Right atrium auricular region (tissue), 2 donors: ENCODE data around the gene CSF1R. TPM values are rescaled to one million over a fixed set of nuclear protein-coding genes. Genes with fewer than 3 reads are reported as not detected.
A peak's percentile ranks its signal among the peaks of the same experiment; 100 is the strongest.

ENCODE experiments used
- DNase-seq: peaks from one replicate; pipeline ENCODE4 v3.0.0-alpha.2; 2019; ENCODE audit warnings: low spot score
- H3K27ac ChIP-seq, 2 donors: fragments of 200-600 bp; sonication (generic); 1 replicate in 1 of 2; 2 replicates in 1 of 2; pipeline ENCODE4 v1.5.1; 2016 to 2019
- H3K27me3 ChIP-seq, 2 donors: fragments of 200-600 bp; sonication (generic); one replicate each; pipeline versions ENCODE4 v1.5.1 to v1.6.0; 2017 to 2019
- H3K36me3 ChIP-seq: fragments of 200-600 bp; sonication (generic); one replicate; pipeline ENCODE4 v1.5.1; 2016
- H3K4me1 ChIP-seq, 2 donors: fragments of 200-600 bp; sonication (generic); one replicate each; pipeline versions ENCODE4 v1.5.1 to v1.6.0; 2017 to 2019
- H3K4me3 ChIP-seq, 2 donors: fragments of 200-600 bp; sonication (generic); 1 replicate in 1 of 2; 2 replicates in 1 of 2; pipeline ENCODE4 v1.5.1; 2017 to 2019; ENCODE audit warnings: mild to moderate bottlenecking in 1 of 2, moderate library complexity in 1 of 2
- H3K9me3 ChIP-seq, 2 donors: fragments of 200-600 bp; sonication (generic); one replicate each; pipeline ENCODE4 v1.5.1; 2019
- total RNA-seq, 2 donors: library from RNA; depleted of rRNA; stranded (reverse); fragments of >200 nt; gene quantifications; one replicate each; pipeline ENCODE4 v1.1.0, GENCODE V29; 2016
- TF ChIP-seq, protein P1 (sequence below), 2 donors: fragments of 200-600 bp; sonication (generic); IDR thresholded peaks; one replicate each; pipeline ENCODE4 v1.5.1; 2019; ENCODE audit warnings: antibody characterized with exemption in 2 of 2

CSF1R gene
- total RNA-seq, 2 donors from 2014 or later: 11.2 to 24.6 TPM

DNA sequence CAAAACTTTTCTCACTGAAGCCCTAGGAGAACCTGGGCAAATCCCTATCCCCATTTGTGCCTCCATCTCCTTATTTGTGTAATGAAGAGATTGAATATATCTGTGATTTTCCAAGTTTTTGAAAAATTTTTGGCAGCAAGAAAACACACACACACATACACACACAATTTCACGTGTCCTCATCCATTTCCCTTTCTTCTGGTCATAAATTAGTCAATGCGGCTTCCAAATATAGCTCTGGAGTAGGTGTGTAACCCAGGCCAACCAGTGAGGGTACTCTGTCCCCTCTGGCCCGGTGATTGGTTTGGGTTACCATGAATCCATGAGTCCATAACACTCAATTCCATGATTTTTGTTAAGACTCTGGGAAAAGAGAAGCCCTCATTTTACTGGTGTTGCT, 12.7 kb downstream of the CSF1R start:
- Histone ChIP-seq H3K27ac (no peak overlapping the region), H3K4me1 (no peaks in the 10 kb centered on the region), H3K9me3 (no peaks in the 10 kb centered on the region), H3K36me3 (no peaks in the 10 kb centered on the region), H3K27me3 (no peaks in the 10 kb centered on the region), H3K4me3 (no peak overlapping the region)
- DNase-seq: peak; percentile 23
- TF ChIP-seq, protein P1, sequence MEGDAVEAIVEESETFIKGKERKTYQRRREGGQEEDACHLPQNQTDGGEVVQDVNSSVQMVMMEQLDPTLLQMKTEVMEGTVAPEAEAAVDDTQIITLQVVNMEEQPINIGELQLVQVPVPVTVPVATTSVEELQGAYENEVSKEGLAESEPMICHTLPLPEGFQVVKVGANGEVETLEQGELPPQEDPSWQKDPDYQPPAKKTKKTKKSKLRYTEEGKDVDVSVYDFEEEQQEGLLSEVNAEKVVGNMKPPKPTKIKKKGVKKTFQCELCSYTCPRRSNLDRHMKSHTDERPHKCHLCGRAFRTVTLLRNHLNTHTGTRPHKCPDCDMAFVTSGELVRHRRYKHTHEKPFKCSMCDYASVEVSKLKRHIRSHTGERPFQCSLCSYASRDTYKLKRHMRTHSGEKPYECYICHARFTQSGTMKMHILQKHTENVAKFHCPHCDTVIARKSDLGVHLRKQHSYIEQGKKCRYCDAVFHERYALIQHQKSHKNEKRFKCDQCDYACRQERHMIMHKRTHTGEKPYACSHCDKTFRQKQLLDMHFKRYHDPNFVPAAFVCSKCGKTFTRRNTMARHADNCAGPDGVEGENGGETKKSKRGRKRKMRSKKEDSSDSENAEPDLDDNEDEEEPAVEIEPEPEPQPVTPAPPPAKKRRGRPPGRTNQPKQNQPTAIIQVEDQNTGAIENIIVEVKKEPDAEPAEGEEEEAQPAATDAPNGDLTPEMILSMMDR (IDR thresholded peaks at IDR 0.05): no peak

DNA sequence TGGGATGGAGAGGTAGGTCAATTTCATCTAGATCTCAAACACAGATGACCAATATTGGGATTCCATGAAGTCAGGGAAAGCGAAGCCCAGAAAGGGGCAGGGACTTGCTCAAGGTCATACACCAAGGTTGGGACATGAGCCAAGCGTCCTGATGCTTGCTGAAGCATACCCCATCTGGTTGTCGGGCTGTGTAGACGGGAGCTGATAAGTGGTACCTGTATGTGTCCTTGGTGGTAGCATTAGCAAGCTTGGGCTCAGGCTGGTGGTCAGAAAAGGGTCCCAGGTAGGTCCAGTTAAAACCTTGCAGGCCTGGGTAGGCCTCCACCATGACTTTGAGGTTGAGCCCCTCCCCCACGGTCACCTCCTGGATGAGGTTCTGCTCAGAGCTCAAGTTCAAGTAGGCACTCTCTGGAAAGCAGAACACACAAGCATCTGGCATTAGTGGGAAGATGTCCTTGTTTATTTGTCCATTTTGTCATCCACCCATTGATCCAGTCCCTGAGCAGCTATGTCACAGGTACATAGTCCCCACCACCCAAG, 13.2 kb downstream of the CSF1R start:
- no peaks in the 10 kb centered on the region for H3K4me1 ChIP-seq

DNA sequence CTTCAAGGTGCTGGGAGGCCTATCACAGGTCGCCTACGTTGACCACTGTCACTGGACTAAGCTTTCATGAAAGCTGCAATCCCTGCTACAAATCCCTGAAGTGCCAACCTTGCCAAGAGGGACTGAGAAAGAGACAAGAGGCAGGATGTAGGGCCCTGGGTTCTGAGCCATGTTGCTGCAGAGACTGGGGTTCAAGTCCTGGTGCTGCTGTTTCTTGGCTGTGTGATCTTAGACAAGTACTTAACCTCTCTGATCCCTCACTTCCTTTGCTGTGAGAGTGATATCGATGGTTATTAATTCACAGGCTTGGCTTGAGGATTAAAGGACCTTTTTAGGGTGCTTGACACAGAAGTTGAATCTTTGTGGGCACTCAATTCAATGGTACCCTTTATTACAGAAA, 15.5 kb downstream of the CSF1R start:
- H3K9me3 ChIP-seq: no peaks in the 10 kb centered on the region
- no peak overlapping the region for H3K27ac ChIP-seq
- H3K4me3 ChIP-seq: no peak overlapping the region
- TF ChIP-seq, protein P1 (IDR thresholded peaks at IDR 0.05): no peak
- H3K4me1 ChIP-seq: no peaks in the 10 kb centered on the region
- DNase-seq: no peak
- H3K27me3 ChIP-seq: no peaks in the 10 kb centered on the region
- H3K36me3 ChIP-seq: no peaks in the 10 kb centered on the region

More for the DNA sequence above, 13.2 kb downstream of the CSF1R start:
- TF ChIP-seq, protein P1 (IDR thresholded peaks at IDR 0.05): no peak
- Histone ChIP-seq H3K27me3 (no peaks in the 10 kb centered on the region), H3K36me3 (no peaks in the 10 kb centered on the region), H3K9me3 (no peaks in the 10 kb centered on the region), H3K27ac (no peak overlapping the region), H3K4me3 (no peak overlapping the region)
- no peak for DNase-seq

DNA sequence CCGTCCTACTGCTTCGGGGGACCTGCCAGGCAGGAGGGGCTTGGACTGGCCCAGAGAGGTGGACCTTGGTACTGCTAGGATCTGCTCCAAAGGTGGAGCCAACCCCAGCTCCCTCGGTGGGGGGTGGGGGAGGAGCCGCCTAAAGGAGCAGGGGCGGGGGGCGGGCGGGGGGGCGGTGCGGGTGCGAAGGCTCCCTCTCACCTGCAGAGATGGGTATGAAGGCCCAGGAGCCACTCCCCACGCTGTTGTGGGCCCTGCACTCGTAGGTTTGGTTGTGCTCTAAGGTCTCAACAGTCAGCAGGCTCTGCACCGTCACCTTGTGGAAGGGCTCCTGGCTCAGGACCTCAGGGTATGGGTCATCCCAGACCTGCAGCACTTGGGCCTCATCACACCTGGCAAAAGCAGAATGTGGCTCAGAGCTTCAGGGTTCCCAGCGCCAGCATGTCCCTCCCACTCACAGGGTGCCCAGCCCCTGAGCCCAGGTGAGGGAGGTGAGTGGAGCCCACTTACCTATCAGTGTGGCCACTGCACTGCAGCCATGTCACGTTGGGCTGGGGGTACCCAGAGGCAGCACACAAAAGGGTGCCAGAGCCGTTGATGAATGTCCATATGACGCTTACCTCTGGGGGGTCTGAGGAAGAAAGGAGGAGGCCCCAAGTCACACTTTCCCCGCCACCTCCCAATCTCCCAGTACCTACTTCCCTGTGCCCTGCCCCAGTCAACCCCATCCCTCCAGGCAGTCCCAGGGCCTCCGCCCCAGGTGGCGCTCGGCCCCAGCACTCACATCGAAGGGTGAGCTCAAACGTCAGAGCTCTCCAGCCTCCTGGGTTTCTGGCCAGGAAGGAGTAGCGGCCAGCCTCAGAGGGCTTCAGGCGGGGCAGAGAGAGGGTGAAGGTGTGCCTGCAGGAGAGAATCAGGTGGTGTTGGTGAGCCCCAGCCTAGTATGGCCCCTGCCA, 16.4 kb downstream of the CSF1R start:
- Histone ChIP-seq H3K4me1 (peaks cover 0 to 5% of the 10 kb centered on the region in 2 donors), H3K36me3 (no peaks in the 10 kb centered on the region)
- no peak for DNase-seq

DNA sequence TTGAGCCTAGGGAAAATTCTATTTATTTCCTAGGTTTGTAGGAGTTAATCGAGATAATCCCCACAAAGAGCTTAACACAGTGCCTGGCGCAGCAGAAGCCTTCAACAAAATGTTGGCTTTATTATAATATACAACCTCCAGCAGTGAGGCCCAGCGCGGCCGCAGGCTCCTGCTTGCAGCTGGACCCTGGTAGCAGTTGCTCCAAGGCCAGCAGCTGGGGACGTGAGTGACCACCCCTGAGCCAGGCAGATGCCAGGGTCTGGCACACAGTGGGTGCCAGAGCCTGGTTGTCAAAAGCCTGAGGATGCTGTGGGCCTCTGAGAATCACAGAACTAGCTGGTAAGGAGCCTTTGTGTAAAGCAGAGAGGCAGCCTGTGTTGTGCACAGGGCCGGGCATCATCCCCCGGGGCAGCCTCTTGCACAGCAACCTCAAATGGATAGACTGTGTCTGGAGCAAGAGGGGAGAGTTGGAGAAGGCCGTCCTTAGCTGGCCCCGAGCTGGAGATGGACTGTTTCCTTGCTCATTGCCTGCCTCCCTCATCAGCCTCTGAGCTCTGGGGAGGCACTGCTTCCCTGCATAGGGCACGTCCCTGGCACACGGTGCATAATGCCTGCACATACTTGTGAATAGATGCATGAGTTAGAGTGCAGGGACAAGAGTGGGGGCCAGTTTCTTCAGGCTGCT, 17.3 kb downstream of the CSF1R start:
- Histone ChIP-seq H3K9me3 (no peaks in the 10 kb centered on the region), H3K4me3 (no peak overlapping the region), H3K27ac (no peak overlapping the region), H3K27me3 (no peaks in the 10 kb centered on the region), H3K4me1 (peaks cover 0 to 5% of the 10 kb centered on the region in 2 donors), H3K36me3 (no peaks in the 10 kb centered on the region)
- no peak for DNase-seq
- TF ChIP-seq, protein P1 (IDR thresholded peaks at IDR 0.05): no peak

More for the DNA sequence above, 16.4 kb downstream of the CSF1R start:
- TF ChIP-seq, protein P1 (IDR thresholded peaks at IDR 0.05): no peak
- H3K27ac ChIP-seq: no peak overlapping the region
- no peaks in the 10 kb centered on the region for H3K9me3 ChIP-seq
- no peak overlapping the region for H3K4me3 ChIP-seq
- H3K27me3 ChIP-seq: no peaks in the 10 kb centered on the region
